ENCODE measurements around the gene PHF13. TPM values are rescaled to one million over a fixed set of nuclear protein-coding genes. Genes with fewer than 3 reads are reported as not detected.

PHF13 gene
- total and polyA plus RNA-seq, 9 of the 15 experiments (the other 6 are each of a cell fraction or from before 2014, with no cell fraction given): 1.8 to 36.1 (median 11.7) TPM

DNA sequence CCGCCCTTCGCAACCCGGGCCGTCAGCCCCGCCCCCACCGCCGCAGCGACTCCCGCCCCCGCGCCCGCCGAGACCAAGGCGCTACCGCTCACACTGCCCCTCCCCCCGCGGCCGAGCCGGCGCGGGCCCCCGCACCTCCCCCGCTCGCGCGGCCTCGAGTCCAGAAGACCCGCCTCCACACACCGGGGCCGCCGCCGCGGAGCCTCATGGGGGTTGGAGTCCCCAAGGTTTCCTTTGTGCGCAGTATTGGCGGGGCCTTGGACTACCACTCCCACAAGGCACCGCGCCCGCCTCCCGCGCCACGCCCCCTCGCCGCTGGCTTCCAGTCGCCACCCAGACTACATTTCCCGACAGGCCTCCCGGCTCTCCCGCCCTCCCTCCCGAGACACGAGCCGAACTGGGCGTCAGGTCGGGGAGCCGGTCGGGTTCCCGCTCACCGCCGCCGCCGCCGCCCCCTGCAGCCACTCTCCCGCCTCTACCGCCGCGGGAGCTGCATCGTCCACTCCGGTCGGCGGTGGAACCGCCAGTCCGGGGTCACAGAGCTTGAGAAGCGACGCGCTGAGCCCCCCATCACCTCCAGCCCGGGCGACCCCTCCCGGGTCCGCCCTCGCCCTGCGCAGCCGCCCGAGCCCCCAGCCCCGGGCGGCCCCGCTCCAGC, at the start of gene PHF13 (continued):
- TF ChIP-seq ZFP1 (CRISPR knock-in tag; IDR thresholded peaks at IDR 0.05) (no peak), BRCA1 (IDR thresholded peaks at IDR 0.05) (no peak), BRCA1 (CRISPR knock-in tag; IDR thresholded peaks at IDR 0.05) (no peak), XRCC3 (IDR thresholded peaks at IDR 0.05) (no peak), NCOR1 (IDR thresholded peaks at IDR 0.05) (peak; percentile 6; the same call in 1 of the 2 replicates), SP2 (IDR thresholded peaks at IDR 0.05; ENCODE audit: extremely low read depth, low read depth, low read length, poor library complexity, severe bottlenecking) (no peak), STAT5B (CRISPR knock-in tag; IDR thresholded peaks at IDR 0.05) (no peak), ZNF140 (CRISPR knock-in tag; IDR thresholded peaks at IDR 0.05) (no peak), MIER1 (IDR thresholded peaks at IDR 0.05; ENCODE audit: low read depth) (no peak), FOXJ2 (tag; IDR thresholded peaks at IDR 0.05) (peak; percentile 90), BRF1 (IDR thresholded peaks at IDR 0.05; ENCODE audit: borderline replicate concordance, extremely low read depth, insufficient read length) (no peak), XRCC4 (IDR thresholded peaks at IDR 0.05; ENCODE audit: extremely low read depth, insufficient read depth, insufficient read length) (no peak), HNRNPK (IDR thresholded peaks at IDR 0.05; ENCODE audit: low read depth, low read length, poor library complexity, severe bottlenecking) (no peak), PRPF4 (IDR thresholded peaks at IDR 0.05; ENCODE audit: insufficient read depth, low read depth, low read length, poor library complexity, severe bottlenecking) (peak; percentile 96), ZNF780A (CRISPR knock-in tag; IDR thresholded peaks at IDR 0.05) (no peak), SRSF3 (IDR thresholded peaks at IDR 0.05; ENCODE audit: insufficient read depth, low read length) (no peak), FOXO4 (CRISPR knock-in tag; IDR thresholded peaks at IDR 0.05) (no peak), GATAD2A (IDR thresholded peaks at IDR 0.05) (0 out of 2 replicates have a peak, but pooled peaks have one; percentile 21), NCOA4 (IDR thresholded peaks at IDR 0.05; ENCODE audit: partially characterized antibody) (no peak), CHCHD3 (CRISPR knock-in tag; IDR thresholded peaks at IDR 0.05) (no peak), RBM14 (IDR thresholded peaks at IDR 0.05; ENCODE audit: borderline replicate concordance, insufficient read depth, low read depth, low read length) (no peak), RBM39 (optimal IDR thresholded peaks at IDR 0.05; ENCODE audit: low read depth, low read length) (no peak), PHB2 (IDR thresholded peaks at IDR 0.05; ENCODE audit: low read depth) (no peak), PHTF2 (CRISPR knock-in tag; IDR thresholded peaks at IDR 0.05) (no peak), VEZF1 (CRISPR knock-in tag; IDR thresholded peaks at IDR 0.05) (peak; percentile 98)
- TF ChIP-seq, protein P1, sequence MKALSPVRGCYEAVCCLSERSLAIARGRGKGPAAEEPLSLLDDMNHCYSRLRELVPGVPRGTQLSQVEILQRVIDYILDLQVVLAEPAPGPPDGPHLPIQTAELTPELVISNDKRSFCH (CRISPR knock-in tag; IDR thresholded peaks at IDR 0.05): no peak
- TF ChIP-seq, protein P1 (tag; IDR thresholded peaks at IDR 0.05): no peak

All from K562 (cell line).